ENCODE results near the gene YKT6.

YKT6 gene

DNA sequence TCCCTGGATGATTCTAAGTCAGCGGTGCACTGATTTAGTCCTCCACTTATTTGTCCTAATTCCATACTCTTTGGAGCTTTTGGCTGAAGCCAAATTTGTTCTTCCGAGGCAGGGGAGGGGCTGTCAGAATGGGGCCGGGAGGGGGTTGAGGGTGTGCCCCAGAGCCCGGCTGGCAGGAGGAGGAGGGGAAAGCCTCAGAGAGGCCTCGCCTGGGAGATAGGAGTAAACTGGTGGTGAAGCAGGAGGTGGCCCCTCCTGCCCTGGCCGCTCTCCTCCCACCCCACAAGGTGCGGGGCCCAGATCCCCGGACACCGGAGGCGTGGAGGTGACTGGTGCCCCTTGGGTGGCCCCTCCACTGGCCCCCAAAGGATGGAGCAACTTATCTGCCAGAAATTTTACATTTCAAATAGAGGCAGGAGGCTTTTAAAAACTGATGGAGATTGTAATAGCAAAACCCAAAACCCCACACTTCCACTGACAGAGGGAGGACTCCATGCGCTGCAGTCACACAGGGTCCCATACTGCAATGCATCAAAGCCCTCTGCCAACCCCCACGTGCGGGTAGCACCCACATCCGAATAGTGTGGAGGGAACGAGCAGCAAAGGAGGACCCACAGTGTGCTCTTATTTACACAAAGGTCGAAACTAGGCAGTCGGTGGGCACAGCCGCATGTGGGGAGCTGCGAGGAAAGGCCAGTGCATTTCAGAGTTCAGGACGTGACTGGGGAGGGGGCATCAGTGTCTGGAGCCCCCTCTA, 62.7 kb downstream of the YKT6 start:
- DNase-seq: no peak
